NCI-H82 treated with DMSO at 0.1 percent for 48 hours (cell line): Measurements from ENCODE around the gene SLK.

Experiments
- DNase-seq: peaks from one replicate; lab custom pipeline; 2025; ENCODE audit not compliant: unreplicated experiment; lab: John Stamatoyannopoulos, UW

Gene SLK

DNA sequence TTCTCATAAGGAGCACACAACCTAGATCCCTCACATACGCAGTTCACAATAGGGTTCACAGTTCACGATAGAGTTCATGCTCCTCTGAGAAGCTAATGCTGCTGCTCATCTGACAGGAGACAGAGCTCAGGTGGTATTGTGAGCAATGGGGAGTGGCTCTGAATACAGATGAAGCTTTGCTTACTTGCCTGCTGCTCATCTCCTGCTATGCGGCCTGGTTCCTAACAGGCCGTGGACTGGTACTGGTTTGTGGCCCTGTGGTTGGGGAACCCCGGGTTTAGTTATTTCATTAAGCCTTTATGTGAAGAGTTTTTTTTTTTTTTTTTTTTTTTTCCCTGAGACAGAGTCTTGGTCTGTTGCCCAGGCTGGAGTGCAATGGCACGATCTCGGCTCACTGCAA lies 19.4 kb downstream of the SLK start:
- no peak for DNase-seq

GRCh38 chr10:103990121-103990520 lies 23.2 kb downstream of the SLK start:
- DNase-seq = no peak

DNA sequence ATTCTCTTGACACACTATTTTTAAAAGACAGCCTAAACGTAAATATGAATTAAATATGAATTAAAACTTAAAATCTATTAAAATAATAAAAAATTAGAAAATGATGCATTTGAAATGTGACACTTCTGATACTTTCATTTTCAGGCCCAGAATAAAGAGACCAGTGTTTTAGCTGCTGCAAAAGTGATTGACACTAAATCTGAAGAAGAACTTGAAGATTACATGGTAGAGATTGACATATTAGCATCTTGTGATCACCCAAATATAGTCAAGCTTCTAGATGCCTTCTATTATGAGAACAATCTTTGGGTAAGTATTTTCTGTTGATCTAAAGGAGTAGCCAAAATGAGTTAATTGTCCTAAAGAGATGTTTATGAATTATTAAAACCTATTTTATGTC lies 23.6 kb downstream of the SLK start:
- DNase-seq = no peak

DNA sequence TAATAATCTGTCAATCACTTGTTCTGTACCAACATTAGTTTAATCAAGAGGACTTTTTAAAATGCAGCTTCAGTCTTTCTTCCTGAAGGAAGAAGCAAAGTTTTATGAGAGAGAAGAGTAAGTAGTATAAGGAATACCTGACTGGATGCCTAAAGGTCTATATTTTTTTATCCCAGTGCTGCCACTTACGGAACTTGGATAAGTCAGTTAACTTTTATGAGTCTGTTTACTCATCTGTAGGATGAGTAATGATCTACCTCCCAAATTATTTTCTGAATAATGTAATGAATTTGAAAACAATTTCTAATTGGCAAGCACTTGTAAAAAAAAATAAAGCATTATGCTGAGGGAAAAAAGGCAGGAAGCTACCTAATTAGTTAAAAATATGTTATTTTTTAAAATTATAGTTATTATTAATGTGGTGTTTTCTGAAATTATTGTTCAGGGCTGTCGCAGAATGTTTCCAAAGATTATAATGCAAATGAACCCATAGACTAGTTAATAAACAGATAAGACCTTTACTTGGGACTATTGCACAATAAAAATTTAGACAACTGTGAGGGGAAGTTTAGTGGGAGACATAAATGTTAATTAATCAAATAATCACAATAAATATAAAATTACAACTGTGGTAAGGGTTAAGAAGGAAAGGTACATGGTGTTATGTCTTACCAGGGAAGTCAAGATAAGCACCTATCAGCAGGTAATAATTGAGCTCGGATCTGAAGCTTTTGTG lies 24.6 kb downstream of the SLK start:
- DNase-seq = no peak

DNA sequence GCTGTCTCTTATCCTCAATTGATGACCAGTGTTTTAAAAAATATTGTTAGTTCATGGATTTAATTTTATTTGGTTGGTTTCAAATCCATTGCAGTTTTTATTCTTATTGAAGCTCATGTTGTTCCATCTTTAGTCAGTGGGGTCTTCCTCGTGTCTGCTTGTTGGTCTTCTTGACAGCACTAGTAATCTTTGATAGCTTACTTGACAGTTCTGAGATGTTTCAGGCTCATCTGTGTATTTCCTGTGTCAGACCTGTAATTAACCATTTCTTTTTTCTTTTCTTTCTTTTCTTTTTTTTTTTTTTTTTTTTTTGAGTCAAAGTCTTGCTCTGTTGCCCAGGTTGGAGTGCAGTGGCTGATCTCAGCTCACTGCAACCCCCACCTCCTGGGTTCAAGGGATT lies 28.2 kb downstream of the SLK start:
- DNase-seq = no peak

- no peak for DNase-seq
Observed at GRCh38 chr10:103998805-103999204, 31.9 kb downstream of the SLK start.

GRCh38 chr10:104002911-104003310 lies 36.0 kb downstream of the SLK start:
- DNase-seq = no peak

DNA sequence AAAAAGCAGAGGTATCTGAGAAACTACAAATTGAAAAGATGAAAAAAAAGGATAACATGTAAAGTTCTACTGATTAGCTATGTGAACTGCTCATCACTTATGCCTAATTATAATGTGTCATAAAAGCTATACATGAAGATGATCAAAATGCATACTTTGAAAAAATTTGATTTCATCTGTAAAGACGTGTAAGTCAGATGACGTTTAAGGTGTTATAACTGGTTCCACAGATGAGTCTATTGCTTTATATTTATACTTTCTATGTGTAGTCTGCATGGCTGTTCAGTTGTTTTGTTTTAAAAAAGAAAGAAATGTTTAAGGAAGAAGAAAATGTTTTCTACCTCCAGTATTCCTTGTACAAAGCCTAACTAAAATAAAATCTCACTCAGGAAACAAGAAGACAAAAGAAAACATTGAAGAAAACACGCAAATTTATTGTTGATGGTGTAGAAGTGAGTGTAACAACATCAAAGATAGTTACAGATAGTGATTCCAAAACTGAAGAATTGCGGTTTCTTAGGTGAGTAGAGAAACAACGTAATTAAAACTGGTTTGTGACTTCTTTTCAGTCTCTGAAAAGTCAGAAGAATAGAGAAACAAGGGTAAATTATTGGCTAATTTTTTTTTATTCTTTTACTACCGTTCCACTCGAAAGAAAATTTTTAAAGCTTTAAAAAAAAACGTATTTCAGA lies 38.4 kb downstream of the SLK start:
- DNase-seq = no peak

DNA sequence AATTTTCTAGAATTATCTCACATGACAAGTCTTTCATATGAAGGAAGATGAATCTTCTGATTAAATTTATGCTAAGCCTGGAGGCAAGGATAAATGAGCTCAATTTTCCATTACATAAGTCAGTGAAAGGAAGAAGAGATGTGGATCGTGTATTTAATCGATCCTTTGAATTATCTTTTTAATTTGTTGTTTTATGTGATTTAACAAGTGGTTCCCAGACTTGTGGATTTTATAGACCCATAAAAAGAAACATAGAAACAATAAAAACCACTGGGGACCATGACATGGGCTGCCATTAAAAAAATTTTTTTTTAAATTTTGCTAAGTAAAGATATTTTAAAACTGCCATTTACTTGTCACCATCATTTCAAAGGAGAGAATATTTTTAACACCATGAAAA lies 45.0 kb downstream of the SLK start:
- no peak for DNase-seq

DNA sequence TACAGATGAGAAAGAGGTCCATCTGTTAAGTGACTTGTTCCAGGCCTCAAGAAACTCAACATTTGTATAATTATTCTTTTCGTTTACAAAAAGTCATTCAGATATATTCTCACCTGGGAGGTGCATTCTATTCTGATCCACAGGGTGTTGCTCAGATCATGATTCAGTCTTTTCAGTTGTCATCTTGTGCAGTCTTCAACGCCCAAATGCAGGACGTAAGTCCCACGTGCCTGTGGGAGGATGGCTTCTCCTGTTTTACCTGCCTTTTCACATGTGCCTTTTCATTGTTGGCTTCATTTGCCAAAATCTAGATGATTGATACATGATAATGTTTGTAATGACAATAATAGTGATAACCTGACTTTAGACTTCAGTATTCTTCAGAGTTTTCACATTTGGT lies 46.5 kb downstream of the SLK start:
- DNase-seq = no peak

DNA sequence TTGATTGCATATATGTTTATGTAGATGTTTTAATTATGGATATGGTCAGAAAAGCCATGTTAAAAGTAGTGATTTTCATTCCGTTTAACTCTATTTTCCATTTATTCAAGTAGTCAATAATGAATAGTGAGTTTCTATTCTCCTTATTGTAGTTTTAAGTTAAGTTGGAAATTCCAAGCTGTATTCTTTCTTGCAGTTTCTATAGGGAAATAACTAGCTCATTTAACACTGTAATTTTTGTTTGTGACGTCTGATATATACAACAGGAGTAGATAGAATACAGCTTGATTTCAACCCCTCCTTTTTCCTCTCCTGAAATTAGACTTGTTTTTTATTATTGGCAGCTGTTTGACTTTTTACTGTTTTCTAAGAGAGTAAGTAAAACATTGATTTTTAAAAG lies 47.2 kb downstream of the SLK start:
- DNase-seq = no peak

DNA sequence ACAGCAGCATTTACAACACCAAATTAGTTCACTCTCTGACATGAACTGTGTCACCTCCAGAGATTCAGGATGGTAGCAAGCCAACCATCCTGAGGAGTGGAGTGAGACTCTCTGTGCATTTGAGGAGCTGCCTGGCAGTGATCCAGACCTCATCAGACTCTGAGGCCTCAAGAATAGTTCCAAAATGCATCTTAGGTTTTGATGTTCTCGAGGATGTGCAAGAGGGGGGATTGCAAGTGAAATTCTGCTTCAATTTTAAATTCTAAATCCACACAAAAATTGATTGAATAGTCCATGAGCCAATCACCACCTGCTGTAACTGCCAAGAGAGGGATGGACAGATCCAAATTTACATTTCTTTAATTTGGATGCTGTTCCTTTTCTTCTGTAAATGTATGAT lies 49.7 kb downstream of the SLK start:
- no peak for DNase-seq

GRCh38 chr10:104018471-104018870 lies 51.5 kb downstream of the SLK start:
- DNase-seq = peak; percentile 85

- no peak for DNase-seq
Observed at GRCh38 chr10:104020020-104020419, 53.1 kb downstream of the SLK start.

- DNase-seq = no peak
Observed at GRCh38 chr10:104021246-104021645, 54.3 kb downstream of the SLK start.

DNA sequence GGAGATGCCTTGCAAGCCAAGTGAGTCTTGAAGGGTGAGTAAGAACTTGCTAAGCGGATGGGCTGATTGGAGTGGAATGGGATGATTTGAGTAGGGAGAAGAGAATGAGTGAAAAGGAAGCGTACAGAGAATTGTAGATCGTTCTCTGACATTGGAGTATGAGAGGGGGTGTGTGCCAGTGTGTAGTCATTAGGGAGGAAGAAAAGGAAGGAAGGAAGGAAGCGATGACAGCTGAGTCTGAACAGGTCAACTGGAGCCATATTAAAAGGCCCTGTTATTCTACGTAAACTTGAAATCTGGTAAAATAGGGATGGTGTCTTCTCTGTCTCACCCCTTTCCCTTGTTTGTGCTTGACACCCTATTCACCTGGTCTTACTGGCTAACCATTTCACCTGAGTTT lies 55.1 kb downstream of the SLK start:
- no peak for DNase-seq

DNA sequence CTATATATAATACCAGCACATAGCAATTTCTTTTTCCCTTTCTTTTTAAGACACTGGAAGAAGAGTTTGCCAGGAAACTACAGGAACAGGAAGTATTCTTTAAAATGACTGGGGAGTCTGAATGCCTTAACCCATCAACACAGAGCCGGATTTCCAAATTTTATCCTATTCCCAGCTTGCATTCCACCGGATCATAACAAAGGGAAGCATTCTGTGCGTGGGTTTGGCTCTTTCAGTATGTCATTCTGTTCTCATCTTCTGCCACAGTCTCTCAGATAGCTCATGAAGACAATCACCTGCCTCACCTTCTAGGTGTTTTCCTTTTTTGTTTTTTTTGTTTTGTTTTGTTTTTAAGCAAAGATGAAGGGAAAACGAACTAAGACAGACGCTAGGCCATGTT lies 58.6 kb downstream of the SLK start:
- DNase-seq = no peak

DNA sequence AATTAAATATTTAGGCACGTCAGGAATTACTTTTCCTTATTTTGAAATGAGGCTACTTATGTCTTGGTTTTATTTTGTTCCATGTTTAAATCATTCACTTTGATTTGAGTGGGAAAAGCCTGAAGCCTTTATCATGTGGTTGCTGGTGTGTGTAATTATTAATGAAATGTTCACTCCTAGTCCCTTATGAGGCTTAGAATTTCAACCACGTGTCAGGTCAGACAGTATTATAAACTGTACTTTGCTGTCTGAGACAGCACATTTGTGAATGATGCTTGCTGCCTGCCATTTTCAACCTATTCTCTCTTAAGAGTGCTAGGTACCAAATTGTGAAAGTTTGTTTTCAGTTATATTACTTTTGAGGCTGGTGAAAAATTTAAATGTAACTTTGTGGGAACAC lies 59.8 kb downstream of the SLK start:
- no peak for DNase-seq

GRCh38 chr10:104028146-104028545 lies 61.2 kb downstream of the SLK start:
- no peak for DNase-seq

DNA sequence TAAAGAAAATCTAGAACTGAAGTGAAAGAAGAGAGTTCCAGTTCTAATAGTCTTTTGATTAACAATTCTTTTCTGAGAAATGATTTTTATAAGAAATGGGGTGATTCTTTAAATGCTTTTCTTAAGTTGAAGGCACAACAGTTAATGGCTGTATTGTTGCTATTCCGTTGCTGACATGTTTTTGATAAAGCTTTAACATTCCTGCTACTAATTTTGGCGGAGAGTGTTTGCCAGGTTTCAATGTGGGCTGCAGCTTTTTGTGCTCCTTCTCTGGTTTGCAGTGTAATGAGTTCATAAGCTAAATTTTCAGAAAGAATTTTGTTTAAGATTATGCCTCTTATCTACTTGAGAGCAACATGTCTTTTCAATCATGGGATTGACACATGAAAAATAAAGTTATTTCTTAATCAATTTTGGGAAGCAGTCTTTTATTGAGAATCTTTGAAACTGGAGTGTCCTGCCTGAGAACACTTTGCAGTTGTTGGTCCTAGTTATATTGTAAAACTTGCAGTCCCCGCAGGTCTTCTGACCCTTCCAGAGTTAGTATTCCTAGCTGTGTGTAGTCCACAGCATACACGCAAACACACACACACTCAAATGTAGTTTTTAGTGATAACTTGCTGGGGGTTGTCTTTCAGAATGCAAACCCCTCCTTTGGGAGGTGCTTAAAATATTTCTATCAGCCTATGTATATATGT lies 62.0 kb downstream of the SLK start:
- no peak for DNase-seq

- DNase-seq = no peak
Observed at GRCh38 chr10:104029521-104029860, 62.6 kb downstream of the SLK start.

DNA sequence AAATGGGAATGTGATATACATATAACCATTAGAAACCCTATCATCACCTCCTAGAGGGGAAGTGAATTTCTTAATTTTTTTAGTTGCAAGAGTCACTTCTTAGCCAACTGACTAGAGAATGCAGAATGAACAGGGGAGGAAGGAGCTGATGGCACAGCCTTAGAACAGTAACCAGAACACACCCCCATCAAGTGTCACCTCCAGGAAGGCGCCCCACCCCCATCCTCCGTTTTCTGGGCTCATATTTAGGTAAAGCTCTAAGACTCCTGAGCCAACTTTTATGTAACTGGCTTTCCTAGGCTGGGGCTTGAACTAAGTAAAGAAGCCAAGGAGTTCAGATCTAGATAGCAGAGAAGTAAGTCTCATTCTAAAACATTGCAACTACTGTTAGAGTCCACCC lies 64.7 kb downstream of the SLK start:
- DNase-seq = no peak
